ENCODE results near the gene C10orf105. TPM values are rescaled to one million over a fixed set of nuclear protein-coding genes. Genes with fewer than 3 reads are reported as not detected.

The C10orf105 gene
- total and polyA plus RNA-seq, 2 of the 13 experiments (the other 11 are each of a cell fraction or from before 2014, with no cell fraction given) = not detected

- TF ChIP-seq IRF1 (CRISPR knock-in tag; IDR thresholded peaks at IDR 0.05; ENCODE audit: low read depth) (no peak), ZNF138 (CRISPR knock-in tag; IDR thresholded peaks at IDR 0.05; ENCODE audit: low read depth) (no peak)
- TF ChIP-seq, protein P1, sequence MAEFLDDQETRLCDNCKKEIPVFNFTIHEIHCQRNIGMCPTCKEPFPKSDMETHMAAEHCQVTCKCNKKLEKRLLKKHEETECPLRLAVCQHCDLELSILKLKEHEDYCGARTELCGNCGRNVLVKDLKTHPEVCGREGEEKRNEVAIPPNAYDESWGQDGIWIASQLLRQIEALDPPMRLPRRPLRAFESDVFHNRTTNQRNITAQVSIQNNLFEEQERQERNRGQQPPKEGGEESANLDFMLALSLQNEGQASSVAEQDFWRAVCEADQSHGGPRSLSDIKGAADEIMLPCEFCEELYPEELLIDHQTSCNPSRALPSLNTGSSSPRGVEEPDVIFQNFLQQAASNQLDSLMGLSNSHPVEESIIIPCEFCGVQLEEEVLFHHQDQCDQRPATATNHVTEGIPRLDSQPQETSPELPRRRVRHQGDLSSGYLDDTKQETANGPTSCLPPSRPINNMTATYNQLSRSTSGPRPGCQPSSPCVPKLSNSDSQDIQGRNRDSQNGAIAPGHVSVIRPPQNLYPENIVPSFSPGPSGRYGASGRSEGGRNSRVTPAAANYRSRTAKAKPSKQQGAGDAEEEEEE (CRISPR knock-in tag; IDR thresholded peaks at IDR 0.05; ENCODE audit: borderline replicate concordance) = no peak
- TF ChIP-seq, protein P2, sequence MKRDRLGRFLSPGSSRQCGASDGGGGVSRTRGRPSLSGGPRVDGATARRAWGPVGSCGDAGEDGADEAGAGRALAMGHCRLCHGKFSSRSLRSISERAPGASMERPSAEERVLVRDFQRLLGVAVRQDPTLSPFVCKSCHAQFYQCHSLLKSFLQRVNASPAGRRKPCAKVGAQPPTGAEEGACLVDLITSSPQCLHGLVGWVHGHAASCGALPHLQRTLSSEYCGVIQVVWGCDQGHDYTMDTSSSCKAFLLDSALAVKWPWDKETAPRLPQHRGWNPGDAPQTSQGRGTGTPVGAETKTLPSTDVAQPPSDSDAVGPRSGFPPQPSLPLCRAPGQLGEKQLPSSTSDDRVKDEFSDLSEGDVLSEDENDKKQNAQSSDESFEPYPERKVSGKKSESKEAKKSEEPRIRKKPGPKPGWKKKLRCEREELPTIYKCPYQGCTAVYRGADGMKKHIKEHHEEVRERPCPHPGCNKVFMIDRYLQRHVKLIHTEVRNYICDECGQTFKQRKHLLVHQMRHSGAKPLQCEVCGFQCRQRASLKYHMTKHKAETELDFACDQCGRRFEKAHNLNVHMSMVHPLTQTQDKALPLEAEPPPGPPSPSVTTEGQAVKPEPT (CRISPR knock-in tag; IDR thresholded peaks at IDR 0.05; ENCODE audit: low read depth) = no peak
Observed at GRCh38 chr10:71750986-71751385, 31.4 kb upstream of the C10orf105 start (continued).

DNA sequence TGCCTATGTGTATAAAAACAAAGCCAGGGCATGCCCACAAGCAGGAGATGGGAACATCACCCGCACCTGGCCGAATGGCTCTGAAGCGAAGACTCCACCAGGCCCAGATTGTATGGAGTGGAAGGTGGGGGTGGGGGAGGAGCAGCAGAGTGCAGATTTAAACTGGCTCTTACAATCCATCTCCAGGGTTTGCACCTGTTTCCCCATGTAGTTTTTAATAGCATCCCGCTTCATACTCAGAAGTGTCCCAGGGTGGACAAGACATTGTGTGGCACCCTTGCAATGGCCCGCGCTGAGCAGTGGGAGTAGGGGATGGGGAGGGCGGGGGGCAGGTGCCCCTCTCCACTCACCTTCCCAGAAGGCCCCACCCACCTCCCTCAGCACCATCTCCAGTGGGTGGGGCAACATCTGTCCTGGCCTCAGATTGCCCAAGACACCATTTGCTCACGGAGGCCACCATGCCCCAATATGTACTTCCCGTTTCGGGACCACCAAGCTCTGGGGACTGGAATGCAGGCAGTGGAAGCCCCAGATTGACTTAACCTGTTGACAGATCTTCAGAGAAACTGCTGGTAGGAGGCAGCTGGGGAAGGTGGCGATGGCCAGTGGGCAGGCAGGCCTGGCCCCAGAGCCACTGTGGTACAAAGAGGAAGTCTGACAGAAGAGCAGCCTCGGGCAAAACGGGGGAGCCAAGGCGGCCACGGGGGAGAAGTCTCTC, 30.7 kb upstream of the C10orf105 start:
- ChIA-PET POLR2A (no interaction called here), CTCF (ENCODE audit: low intra/inter-chr PET ratio, low total read pairs) (no interaction called here)
- no peaks in the 10 kb centered on the region for H3K36me3 ChIP-seq (replicated peaks in 1 of 2; ENCODE audit: control insufficient read depth in 1 of 2, insufficient read depth in 2 of 2, low read length in 2 of 2)
- H3K9ac ChIP-seq (ENCODE audit: insufficient read depth, low read depth, low read length) = no peak overlapping the region
- in situ Hi-C loops (cut with HindIII; ENCODE audit: extremely low pct_ligation_motif_present, low pct_unique_long_range_greater_than_20kb) (no loop called here), intact Hi-C loops (cut with micrococcal nuclease; ENCODE audit: unreplicated experiment) (no loop called here)
- TF ChIP-seq ZBTB21 (CRISPR knock-in tag; IDR thresholded peaks at IDR 0.05) (no peak), ZNF367 (CRISPR knock-in tag; IDR thresholded peaks at IDR 0.05; ENCODE audit: borderline replicate concordance) (no peak), MBD4 (IDR thresholded peaks at IDR 0.05; ENCODE audit: borderline replicate concordance, low read length) (no peak), ZNF263 (CRISPR knock-in tag; IDR thresholded peaks at IDR 0.05) (no peak), DBP (CRISPR knock-in tag; IDR thresholded peaks at IDR 0.05; ENCODE audit: not compliant biosample characterization) (no peak), TP53 (CRISPR knock-in tag; conservative IDR thresholded peaks at IDR 0.05) (no peak)
- TF ChIP-seq, protein P3, sequence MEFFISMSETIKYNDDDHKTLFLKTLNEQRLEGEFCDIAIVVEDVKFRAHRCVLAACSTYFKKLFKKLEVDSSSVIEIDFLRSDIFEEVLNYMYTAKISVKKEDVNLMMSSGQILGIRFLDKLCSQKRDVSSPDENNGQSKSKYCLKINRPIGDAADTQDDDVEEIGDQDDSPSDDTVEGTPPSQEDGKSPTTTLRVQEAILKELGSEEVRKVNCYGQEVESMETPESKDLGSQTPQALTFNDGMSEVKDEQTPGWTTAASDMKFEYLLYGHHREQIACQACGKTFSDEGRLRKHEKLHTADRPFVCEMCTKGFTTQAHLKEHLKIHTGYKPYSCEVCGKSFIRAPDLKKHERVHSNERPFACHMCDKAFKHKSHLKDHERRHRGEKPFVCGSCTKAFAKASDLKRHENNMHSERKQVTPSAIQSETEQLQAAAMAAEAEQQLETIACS (CRISPR knock-in tag; IDR thresholded peaks at IDR 0.05) = no peak
- TF ChIP-seq, protein P4, sequence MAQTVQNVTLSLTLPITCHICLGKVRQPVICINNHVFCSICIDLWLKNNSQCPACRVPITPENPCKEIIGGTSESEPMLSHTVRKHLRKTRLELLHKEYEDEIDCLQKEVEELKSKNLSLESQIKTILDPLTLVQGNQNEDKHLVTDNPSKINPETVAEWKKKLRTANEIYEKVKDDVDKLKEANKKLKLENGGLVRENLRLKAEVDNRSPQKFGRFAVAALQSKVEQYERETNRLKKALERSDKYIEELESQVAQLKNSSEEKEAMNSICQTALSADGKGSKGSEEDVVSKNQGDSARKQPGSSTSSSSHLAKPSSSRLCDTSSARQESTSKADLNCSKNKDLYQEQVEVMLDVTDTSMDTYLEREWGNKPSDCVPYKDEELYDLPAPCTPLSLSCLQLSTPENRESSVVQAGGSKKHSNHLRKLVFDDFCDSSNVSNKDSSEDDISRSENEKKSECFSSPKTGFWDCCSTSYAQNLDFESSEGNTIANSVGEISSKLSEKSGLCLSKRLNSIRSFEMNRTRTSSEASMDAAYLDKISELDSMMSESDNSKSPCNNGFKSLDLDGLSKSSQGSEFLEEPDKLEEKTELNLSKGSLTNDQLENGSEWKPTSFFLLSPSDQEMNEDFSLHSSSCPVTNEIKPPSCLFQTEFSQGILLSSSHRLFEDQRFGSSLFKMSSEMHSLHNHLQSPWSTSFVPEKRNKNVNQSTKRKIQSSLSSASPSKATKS (CRISPR knock-in tag; IDR thresholded peaks at IDR 0.05) = no peak
- no peaks in the 10 kb centered on the region for H3K79me2 ChIP-seq (ENCODE audit: insufficient read depth, low read length)
- no peak for ATAC-seq
- no peak overlapping the region for H3K4me3 ChIP-seq (replicated peaks in 1 of 3; ENCODE audit: insufficient read depth in 1 of 3, low read depth in 2 of 3, low read length in 3 of 3)
- peaks cover 52% of the 10 kb centered on the region for H3K4me1 ChIP-seq (ENCODE audit: insufficient read depth, low read length)
- H3K4me2 ChIP-seq (ENCODE audit: low read depth, low read length) = no peak overlapping the region
- BruUV-seq (replicated peaks) = no TSS peak
- H3K9me3 ChIP-seq (ENCODE audit: low read length) = no peaks in the 10 kb centered on the region
- no peak for FAIRE-seq
- no peak for DNase-seq (ENCODE audit: low spot score)
- H4K20me1 ChIP-seq (ENCODE audit: insufficient read depth, low read length) = no peaks in the 10 kb centered on the region
- H3K27ac ChIP-seq (ENCODE audit: extremely low read length, insufficient read depth, low read length) = no peak overlapping the region
- H3K27me3 ChIP-seq (ENCODE audit: control insufficient read depth in 1 of 2, insufficient read depth in 2 of 2, low read length in 2 of 2) = peaks cover 1 to 22% of the 10 kb centered on the region in 2 experiments; a peak in 3 of 5 replicates
- H2AFZ ChIP-seq (ENCODE audit: low read length) = no peak overlapping the region
- WGBS (ENCODE audit: low lambda C conversion rate) = 64% methylated on average over 8 of the region's 15 CpGs
